ENCODE data around the gene FOXP1. TPM values are rescaled to one million over a fixed set of nuclear protein-coding genes. Genes with fewer than 3 reads are reported as not detected.

FOXP1 gene
- total RNA-seq, 1 donor from 2014 or later, result 113 TPM

DNA sequence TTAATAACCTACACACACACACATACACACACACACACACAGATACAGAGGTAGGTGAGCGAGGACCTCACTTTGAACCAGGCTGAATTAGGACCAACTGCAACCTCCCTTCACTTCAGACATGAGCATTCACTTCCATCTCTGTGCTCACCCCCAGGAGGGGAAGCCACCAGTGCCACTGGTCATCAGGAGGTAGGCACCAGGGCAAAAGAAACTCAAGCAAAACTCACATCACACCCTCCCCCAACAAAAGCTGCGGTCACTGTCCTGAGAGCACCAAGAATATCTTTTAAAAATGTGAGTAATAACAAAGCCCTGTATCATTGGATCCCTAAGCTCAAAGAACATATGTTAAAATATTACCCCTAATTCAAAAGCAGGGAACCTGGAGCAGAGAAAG, 8.1 kb downstream of the FOXP1 start:
- Mint-ChIP-seq H3K27me3 (no peaks in the 10 kb centered on the region), H3K9me3 (no peaks in the 10 kb centered on the region), H3K4me1 (ENCODE audit: unreplicated experiment) (peaks cover 46% of the 10 kb centered on the region), H3K4me3 (peak overlapping the region; percentile 25), H3K36me3 (peaks cover 29% of the 10 kb centered on the region), H3K27ac (no peak overlapping the region)
- TF ChIP-seq, protein P1, sequence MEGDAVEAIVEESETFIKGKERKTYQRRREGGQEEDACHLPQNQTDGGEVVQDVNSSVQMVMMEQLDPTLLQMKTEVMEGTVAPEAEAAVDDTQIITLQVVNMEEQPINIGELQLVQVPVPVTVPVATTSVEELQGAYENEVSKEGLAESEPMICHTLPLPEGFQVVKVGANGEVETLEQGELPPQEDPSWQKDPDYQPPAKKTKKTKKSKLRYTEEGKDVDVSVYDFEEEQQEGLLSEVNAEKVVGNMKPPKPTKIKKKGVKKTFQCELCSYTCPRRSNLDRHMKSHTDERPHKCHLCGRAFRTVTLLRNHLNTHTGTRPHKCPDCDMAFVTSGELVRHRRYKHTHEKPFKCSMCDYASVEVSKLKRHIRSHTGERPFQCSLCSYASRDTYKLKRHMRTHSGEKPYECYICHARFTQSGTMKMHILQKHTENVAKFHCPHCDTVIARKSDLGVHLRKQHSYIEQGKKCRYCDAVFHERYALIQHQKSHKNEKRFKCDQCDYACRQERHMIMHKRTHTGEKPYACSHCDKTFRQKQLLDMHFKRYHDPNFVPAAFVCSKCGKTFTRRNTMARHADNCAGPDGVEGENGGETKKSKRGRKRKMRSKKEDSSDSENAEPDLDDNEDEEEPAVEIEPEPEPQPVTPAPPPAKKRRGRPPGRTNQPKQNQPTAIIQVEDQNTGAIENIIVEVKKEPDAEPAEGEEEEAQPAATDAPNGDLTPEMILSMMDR (conservative IDR thresholded peaks at IDR 0.05), result no peak
- DNase-seq (ENCODE audit: extremely low spot score, unreplicated experiment), result no peak

DNA sequence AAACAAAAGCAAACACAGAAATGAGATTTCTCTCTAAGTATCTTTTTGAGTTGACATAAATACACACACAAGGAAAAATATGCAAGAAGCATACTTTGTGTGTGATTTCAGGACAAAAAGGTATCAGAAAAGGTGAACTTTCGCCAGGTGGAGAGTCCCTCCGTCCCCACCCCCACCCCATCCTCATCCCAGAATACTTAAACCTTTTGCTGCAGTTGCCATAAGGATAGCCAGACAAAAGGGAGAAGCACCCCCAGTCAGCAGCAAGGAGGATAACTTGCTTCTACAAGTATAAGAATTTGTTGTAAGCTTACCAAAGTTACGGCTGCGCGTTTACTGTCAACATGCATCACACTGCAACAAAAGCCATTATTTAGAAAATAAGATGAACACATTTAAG, 10.3 kb downstream of the FOXP1 start:
- Mint-ChIP-seq H3K36me3 (peaks cover 32% of the 10 kb centered on the region), H3K27ac (no peak overlapping the region)

DNA sequence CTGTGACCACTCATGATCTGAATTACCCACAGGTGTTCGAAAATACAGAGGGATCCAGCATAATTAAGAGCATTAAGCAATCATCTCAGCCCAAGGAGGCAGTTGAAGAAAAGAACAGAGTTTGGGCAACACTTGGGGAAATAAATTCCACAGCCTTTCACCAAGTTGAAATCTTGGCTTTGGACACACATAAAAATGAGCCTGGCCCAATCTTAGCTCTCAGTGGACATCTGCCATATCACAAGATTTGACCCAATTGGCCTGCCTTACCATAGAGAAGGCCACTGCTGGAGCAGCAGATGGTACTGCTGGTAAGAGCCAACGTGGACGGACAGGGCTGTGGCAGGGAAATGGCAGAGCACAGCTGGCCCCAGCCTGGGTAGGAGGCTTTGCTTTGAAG, 13.0 kb downstream of the FOXP1 start:
- Mint-ChIP-seq H3K27ac (no peak overlapping the region), H3K4me3 (no peak overlapping the region), H3K27me3 (no peaks in the 10 kb centered on the region), H3K4me1 (ENCODE audit: unreplicated experiment) (peaks cover 15% of the 10 kb centered on the region), H3K9me3 (peaks cover 3% of the 10 kb centered on the region), H3K36me3 (peaks cover 48% of the 10 kb centered on the region)
- no peak for DNase-seq (ENCODE audit: extremely low spot score, unreplicated experiment)
- TF ChIP-seq, protein P1 (conservative IDR thresholded peaks at IDR 0.05), result no peak

More for the DNA sequence above, 10.3 kb downstream of the FOXP1 start:
- peaks cover 33% of the 10 kb centered on the region for H3K4me1 Mint-ChIP-seq (ENCODE audit: unreplicated experiment)
- H3K4me3 Mint-ChIP-seq, result no peak overlapping the region
- TF ChIP-seq, protein P1 (conservative IDR thresholded peaks at IDR 0.05), result no peak
- H3K27me3 Mint-ChIP-seq, result no peaks in the 10 kb centered on the region
- no peak for DNase-seq (ENCODE audit: extremely low spot score, unreplicated experiment)
- H3K9me3 Mint-ChIP-seq, result no peaks in the 10 kb centered on the region

DNA sequence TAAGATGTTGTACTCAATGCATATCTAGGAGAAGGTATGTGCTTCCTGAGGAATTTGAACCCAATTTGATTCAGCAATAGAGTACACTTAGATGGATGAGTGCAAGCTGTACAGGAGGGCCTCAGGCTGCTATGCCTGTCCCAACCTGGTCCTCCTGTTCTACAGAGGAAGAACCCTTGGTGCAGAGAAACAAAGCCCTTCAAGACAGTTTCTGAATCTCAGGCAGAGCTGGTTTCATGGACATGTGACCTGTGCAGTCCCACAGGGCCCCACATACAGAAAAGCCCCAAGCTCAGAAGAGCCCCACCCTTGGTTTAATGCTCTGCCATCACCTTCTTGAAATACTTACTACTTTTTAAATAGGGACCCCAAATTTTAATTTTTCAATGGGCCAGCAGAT, 15.3 kb downstream of the FOXP1 start:
- Mint-ChIP-seq H3K27ac (no peak overlapping the region), H3K4me3 (no peak overlapping the region), H3K4me1 (ENCODE audit: unreplicated experiment) (peaks cover 14% of the 10 kb centered on the region), H3K36me3 (peaks cover 49% of the 10 kb centered on the region), H3K9me3 (peaks cover 5% of the 10 kb centered on the region), H3K27me3 (no peaks in the 10 kb centered on the region)
- no peak for DNase-seq (ENCODE audit: extremely low spot score, unreplicated experiment)
- TF ChIP-seq, protein P1 (conservative IDR thresholded peaks at IDR 0.05), result no peak

DNA sequence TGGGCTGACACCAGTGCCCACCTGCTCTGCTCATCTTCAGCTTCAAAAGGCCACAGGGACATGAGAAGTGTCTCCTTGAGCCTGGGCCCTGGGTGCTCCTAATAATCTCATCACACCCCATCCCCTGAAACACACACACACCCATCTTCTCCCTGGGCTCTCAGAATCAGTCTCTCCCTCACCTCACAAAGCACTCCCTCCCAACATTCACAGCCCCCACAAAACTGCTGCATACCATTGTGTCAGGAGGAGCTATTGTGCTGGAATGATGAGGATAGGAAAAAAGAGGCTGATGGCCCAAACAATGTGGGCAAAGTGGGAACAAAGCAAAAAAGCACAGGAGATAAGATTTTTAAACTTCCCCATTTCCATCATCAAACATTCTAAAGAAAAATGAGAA, 16.8 kb downstream of the FOXP1 start:
- Mint-ChIP-seq H3K4me1 (ENCODE audit: unreplicated experiment) (peaks cover 13% of the 10 kb centered on the region), H3K27ac (no peak overlapping the region), H3K36me3 (peaks cover 51% of the 10 kb centered on the region), H3K9me3 (peaks cover 5% of the 10 kb centered on the region), H3K4me3 (no peak overlapping the region), H3K27me3 (no peaks in the 10 kb centered on the region)
- no peak for DNase-seq (ENCODE audit: extremely low spot score, unreplicated experiment)
- TF ChIP-seq, protein P1 (conservative IDR thresholded peaks at IDR 0.05), result no peak

DNA sequence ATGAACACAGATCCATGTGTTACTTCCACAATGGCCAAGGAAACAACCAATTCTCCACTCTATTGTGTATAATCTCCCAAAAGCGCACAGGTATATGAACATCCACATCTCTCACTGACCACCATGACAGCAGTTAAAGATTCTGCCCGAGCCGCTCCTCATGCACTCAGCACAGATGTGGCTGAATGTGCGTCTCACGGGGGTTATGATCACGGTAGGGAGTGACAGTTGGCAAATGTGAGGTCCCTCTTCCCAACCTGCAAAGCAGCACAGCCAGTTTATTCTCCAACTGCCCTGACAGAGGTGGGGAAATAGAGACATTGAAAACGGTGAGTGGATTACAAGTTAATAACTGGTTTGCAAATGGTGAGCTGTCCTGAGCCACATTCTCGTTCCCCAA, 17.6 kb downstream of the FOXP1 start:
- H3K36me3 Mint-ChIP-seq, result peaks cover 49% of the 10 kb centered on the region
- no peak overlapping the region for H3K27ac Mint-ChIP-seq
- peaks cover 5% of the 10 kb centered on the region for H3K9me3 Mint-ChIP-seq
- peaks cover 9% of the 10 kb centered on the region for H3K4me1 Mint-ChIP-seq (ENCODE audit: unreplicated experiment)
- DNase-seq (ENCODE audit: extremely low spot score, unreplicated experiment), result no peak
- H3K27me3 Mint-ChIP-seq, result no peaks in the 10 kb centered on the region
- H3K4me3 Mint-ChIP-seq, result no peak overlapping the region
- TF ChIP-seq, protein P1 (conservative IDR thresholded peaks at IDR 0.05), result no peak

Measured in type B pancreatic cell (in vitro differentiated cells).